GM12801 (cell line): Measurements from ENCODE around the gene HOXC9.

ENCODE experiments used
- CTCF ChIP-seq: IDR thresholded peaks from one replicate; pipeline ENCODE4 v1.5.1; 2011; ENCODE audit warnings: control low read depth; ENCODE audit not compliant: insufficient read length; ENCODE audit errors: extremely low read depth

HOXC9 gene

GRCh38 chr12:53999559-54000115, 324 bp upstream of the HOXC9 start:
- no peak for TF ChIP-seq CTCF

- TF ChIP-seq CTCF, result no peak
These were observed 1.6 kb downstream of the HOXC9 start for GRCh38 chr12:54001283-54002187.

DNA sequence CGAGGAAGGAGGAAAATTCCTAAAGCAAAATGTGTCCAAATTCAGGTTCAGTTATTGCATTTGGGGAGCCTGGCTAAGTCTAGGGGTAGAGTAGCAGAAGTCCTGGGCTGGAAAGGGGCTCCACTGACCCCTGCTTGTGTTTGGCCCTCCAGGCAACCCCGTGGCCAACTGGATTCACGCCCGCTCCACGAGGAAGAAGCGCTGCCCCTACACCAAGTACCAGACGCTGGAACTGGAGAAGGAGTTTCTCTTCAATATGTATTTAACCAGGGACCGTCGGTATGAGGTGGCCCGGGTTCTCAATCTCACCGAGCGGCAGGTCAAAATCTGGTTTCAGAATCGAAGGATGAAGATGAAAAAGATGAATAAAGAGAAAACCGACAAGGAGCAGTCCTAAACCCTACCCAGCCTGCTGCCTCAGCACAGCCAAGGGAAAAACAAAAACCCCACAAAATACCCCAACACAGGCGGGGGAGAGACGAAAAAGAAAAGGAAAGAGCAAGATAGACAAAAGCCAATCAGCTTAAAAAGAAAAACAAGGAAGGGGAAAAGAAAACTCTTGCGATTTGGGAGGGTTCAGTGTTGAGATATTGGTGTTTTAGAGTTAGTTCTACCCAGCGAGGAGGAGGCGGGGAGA, 2.4 kb downstream of the HOXC9 start:
- TF ChIP-seq CTCF, result no peak

- TF ChIP-seq CTCF, result no peak
These were observed 3.0 kb downstream of the HOXC9 start for GRCh38 chr12:54002915-54003389.

DNA sequence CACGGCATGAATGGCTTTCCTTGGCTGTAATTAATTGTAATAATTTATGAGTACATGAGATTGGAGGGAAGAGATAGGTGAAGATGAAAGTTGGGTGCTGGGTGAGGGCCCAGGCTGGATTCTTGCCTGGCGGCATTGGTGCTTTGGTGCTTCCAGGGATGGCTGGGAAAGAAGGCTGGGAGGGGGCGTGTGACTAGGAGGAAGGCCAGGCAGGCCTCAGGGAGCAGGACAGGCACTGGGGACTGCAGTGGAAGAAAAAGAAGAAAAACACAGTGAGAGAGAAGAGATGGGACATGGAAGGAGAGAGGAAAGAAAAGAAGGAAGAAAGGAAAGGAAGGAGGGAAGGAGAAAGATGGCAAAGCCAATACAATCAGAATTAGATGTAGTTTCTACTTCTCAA, 3.7 kb downstream of the HOXC9 start:
- TF ChIP-seq CTCF, result no peak

DNA sequence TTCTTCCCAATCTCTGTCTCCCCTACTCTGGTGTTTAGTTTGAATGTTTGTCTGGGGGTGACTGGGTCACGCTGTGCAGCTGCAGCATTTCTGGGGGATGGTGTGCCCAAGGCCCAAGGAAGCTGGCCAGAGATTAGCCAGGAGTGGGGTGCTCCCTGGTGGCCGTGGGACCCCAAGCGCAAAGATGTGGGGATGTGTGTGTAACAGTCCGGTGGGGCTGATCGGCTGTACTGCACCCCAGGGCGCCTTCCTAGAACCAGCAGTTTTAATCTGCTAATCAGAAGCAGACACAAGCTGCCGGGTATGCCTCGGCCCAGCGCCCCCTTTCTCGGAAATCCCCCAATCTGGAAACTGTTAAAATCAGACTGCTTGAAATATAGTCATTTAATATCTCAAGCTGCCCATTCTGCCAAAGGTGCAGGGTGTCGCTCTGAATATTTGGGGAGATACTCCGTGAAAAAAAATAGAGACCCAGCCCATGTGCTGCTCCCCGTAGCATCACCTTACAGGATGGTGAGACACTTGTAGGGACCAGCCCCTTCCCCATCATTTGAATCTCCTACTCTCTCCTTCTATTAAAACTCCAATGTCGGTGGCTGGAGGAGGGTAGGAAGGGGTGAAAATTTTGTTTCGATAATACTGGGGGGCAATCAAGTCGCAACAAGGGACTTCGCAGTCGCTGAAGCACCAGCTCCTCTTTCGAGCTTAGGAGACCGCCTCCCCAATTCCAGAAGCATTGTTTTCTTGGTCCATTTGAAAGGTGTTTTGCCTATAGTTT, 4.3 kb downstream of the HOXC9 start:
- TF ChIP-seq CTCF, result no peak
